Transverse colon (tissue), 4 donors: ENCODE measurements around the gene XRCC6. TPM values are rescaled to one million over a fixed set of nuclear protein-coding genes. Genes with fewer than 3 reads are reported as not detected.

Source experiments
- DNase-seq: peaks from one replicate; pipeline ENCODE4 v3.0.0-alpha.2; 2019
- H3K27ac ChIP-seq, 4 donors: fragments of 200-600 bp; sonication (generic); 2 replicates each; pipeline ENCODE4 v1.5.1; 2016 to 2018; ENCODE audit warnings: inconsistent platforms in 4 of 4
- H3K27me3 ChIP-seq: fragments of 200-600 bp; sonication (generic); 2 replicates; pipeline ENCODE4 v1.5.1; 2017; ENCODE audit warnings: inconsistent platforms
- H3K36me3 ChIP-seq, 4 donors: fragments of 200-600 bp; sonication (generic); 2 replicates each; pipeline ENCODE4 v1.5.1; 2017 to 2019; ENCODE audit warnings: inconsistent platforms in 4 of 4
- H3K4me1 ChIP-seq, 4 donors: fragments of 200-600 bp; sonication (generic); 2 replicates each; pipeline ENCODE4 v1.5.1; 2017 to 2020; ENCODE audit warnings: inconsistent platforms in 4 of 4
- H3K4me3 ChIP-seq, 4 donors: fragments of 200-600 bp; sonication (generic); 1 replicate in 1 of 4; 2 replicates in 3 of 4; pipeline versions ENCODE4 v1.5.1 to v1.6.1; 2017 to 2019; ENCODE audit warnings: inconsistent platforms in 4 of 4
- H3K9me3 ChIP-seq, 2 donors: fragments of 200-600 bp; sonication (generic); 2 replicates each; pipeline ENCODE4 v1.5.1; 2017 to 2019; ENCODE audit warnings: inconsistent platforms in 2 of 2
- CTCF ChIP-seq, 5 experiments: fragments of 200-600 bp in 3 of 5; fragments of 450-650 bp in 2 of 5; sonication (generic) in 3 of 5; IDR thresholded peaks; 1 replicate in 2 of 5; 2 replicates in 3 of 5; pipeline ENCODE4 v1.5.1; 2016 to 2017; ENCODE audit warnings: antibody characterized with exemption in 5 of 5, inconsistent platforms in 3 of 5, mild to moderate bottlenecking in 2 of 5, moderate library complexity in 1 of 5
- EP300 ChIP-seq: sonication (generic); formaldehyde crosslinking; IDR thresholded peaks from one replicate; pipeline ENCODE4 v1.6.1; 2017; ENCODE audit warnings: antibody characterized with exemption, low read depth
- POLR2A ChIP-seq: fragments of 450-650 bp; IDR thresholded peaks from one replicate; pipeline ENCODE4 v1.6.1; 2016; ENCODE audit warnings: antibody characterized with exemption, mild to moderate bottlenecking, moderate library complexity
- POLR2AphosphoS5 ChIP-seq, 3 donors: sonication (generic); formaldehyde crosslinking; IDR thresholded peaks; one replicate each; pipeline ENCODE4 v1.6.1; 2016; ENCODE audit warnings: antibody characterized with exemption in 3 of 3
- WGBS, 2 donors: methylation state at CpG; one replicate each; pipeline ENCODE4 v1.1.5; 2018; ENCODE audit warnings: low coverage in 1 of 2; 5-methylcytosine and 5-hydroxymethylcytosine counted together
- in situ Hi-C, 4 donors: fragments of 200-750 bp; cut with MboI; loops; one replicate each; pipeline versions ENCODE4 v1.15.0 to v1.15.1; 2017; ENCODE audit warnings: low sequenced_read_pairs in 3 of 4, low pct_ligation_motif_present in 1 of 4, low pct_unique_long_range_greater_than_20kb in 1 of 4
- intact Hi-C: fragments of 100-400 bp; cut with DNase I; formaldehyde crosslinking; loops from one replicate; pipeline ENCODE4 v1.15.1; 2023; ENCODE audit warnings: low total_unique reads
- total RNA-seq, 4 donors: library from RNA; depleted of rRNA; stranded (reverse); fragments of >200 nt; gene quantifications; one replicate each; pipeline ENCODE4 v1.1.0, GENCODE V29; 2016

XRCC6 gene
- total RNA-seq, 4 donors from 2014 or later = 56.5 to 145 (median 126) TPM

- in situ Hi-C loops = no loop called here
- WGBS, 2 donors = 79 to 100% methylated on average over 1 to 3 of the region's 3 CpGs
- no peak overlapping the region for H3K4me3 ChIP-seq
- intact Hi-C loops = no loop called here
- no peaks in the 10 kb centered on the region for H3K4me1 ChIP-seq
- H3K27me3 ChIP-seq = no peaks in the 10 kb centered on the region
- no peak for DNase-seq
- H3K9me3 ChIP-seq = no peaks in the 10 kb centered on the region
- H3K36me3 ChIP-seq = peaks cover 0 to 94% (median 51%) of the 10 kb centered on the region in 4 donors
- TF ChIP-seq CTCF (IDR thresholded peaks at IDR 0.05) (no peak), POLR2A (no peak), POLR2AphosphoS5 (IDR thresholded peaks at IDR 0.05) (no peak), EP300 (no peak)
- no peak overlapping the region for H3K27ac ChIP-seq
Observed at GRCh38 chr22:41654322-41654721, 33.2 kb downstream of the XRCC6 start.

DNA sequence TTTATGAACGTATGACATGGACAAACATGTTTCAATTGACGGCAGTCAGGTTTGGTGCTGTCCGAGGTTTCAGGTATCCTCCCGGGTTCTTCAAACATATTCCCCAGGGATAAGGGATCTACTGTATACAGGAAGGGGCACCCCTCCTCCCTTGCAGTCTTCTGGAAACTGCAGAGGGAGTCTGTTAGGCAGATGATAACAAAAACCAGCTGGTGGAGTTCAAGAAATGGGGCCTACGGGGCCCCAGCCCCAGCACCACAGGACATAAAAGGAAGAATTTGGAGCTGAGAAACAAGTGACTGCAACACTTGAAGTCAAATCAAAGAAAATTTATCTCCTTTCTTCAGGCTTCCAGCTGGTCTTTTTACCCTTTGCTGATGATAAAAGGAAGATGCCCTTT, 35.5 kb downstream of the XRCC6 start:
- Histone ChIP-seq H3K4me3 (no peak overlapping the region), H3K36me3 (peaks cover 0 to 97% (median 51%) of the 10 kb centered on the region in 4 donors), H3K4me1 (no peaks in the 10 kb centered on the region), H3K9me3 (no peaks in the 10 kb centered on the region), H3K27ac (no peak overlapping the region), H3K27me3 (no peaks in the 10 kb centered on the region)
- 80% methylated on average over 5 of the region's 5 CpGs; no CpG with 5 or more reads in 1 of the 2 donors for WGBS, 2 donors
- in situ Hi-C loops (no loop called here), intact Hi-C loops (no loop called here)
- no peak for DNase-seq
- TF ChIP-seq POLR2AphosphoS5 (IDR thresholded peaks at IDR 0.05) (no peak), CTCF (IDR thresholded peaks at IDR 0.05) (no peak), POLR2A (no peak), EP300 (no peak)

DNA sequence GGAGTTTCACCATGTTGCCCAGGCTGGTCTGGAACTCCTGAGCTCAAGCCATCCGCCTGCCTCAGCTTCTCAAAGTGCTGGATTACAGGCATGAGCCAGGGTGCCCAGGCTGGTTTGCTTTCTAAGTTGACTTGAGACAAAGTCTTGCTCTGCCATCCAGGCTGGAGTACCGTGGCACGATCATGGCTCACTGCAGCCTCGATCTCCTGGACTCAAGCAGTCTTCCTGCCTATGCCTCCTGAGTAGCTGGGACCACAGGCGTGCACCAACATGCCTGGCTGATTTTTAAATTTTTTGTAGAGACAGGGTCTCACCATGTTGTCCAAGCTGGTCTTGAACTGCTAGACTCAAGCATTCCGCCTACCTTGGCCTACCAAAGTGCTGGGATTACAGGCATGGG, 36.6 kb downstream of the XRCC6 start:
- TF ChIP-seq POLR2A = no peak
- TF ChIP-seq EP300 = no peak
- no peak for TF ChIP-seq CTCF (IDR thresholded peaks at IDR 0.05)
- TF ChIP-seq POLR2AphosphoS5 (IDR thresholded peaks at IDR 0.05) = no peak
- in situ Hi-C loops (no loop called here), intact Hi-C loops (no loop called here)
- H3K27ac ChIP-seq = no peak overlapping the region
- WGBS, 2 donors = 97% methylated on average over 6 of the region's 6 CpGs; no CpG with 5 or more reads in 1 of the 2 donors
- H3K9me3 ChIP-seq = no peaks in the 10 kb centered on the region
- no peak overlapping the region for H3K4me3 ChIP-seq
- H3K36me3 ChIP-seq = peaks cover 0 to 96% (median 50%) of the 10 kb centered on the region in 4 donors
- H3K27me3 ChIP-seq = no peaks in the 10 kb centered on the region
- DNase-seq = no peak
- no peaks in the 10 kb centered on the region for H3K4me1 ChIP-seq

- H3K27ac ChIP-seq = no peak overlapping the region
- intact Hi-C loops (no loop called here), in situ Hi-C loops (no loop called here)
- TF ChIP-seq EP300 (no peak), POLR2A (no peak), POLR2AphosphoS5 (IDR thresholded peaks at IDR 0.05) (no peak), CTCF (IDR thresholded peaks at IDR 0.05) (no peak)
- DNase-seq = no peak
- H3K4me3 ChIP-seq = no peak overlapping the region
- peaks cover 0 to 88% (median 47%) of the 10 kb centered on the region in 4 donors for H3K36me3 ChIP-seq
- WGBS, 2 donors = 94 to 97% methylated on average over 14 to 17 of the region's 17 CpGs
- no peaks in the 10 kb centered on the region for H3K9me3 ChIP-seq
- H3K27me3 ChIP-seq = no peaks in the 10 kb centered on the region
- no peaks in the 10 kb centered on the region for H3K4me1 ChIP-seq
Observed at GRCh38 chr22:41658869-41659268, 37.8 kb downstream of the XRCC6 start.
